ES-I3 (cell line): ENCODE measurements around the gene CHRNA1.

Experiments
- H3K36me3 ChIP-seq: 2 replicates; pipeline ENCODE4 v1.6.1; 2013; ENCODE audit warnings: mild to moderate bottlenecking, low read length, control low read depth, moderate library complexity; ENCODE audit not compliant: insufficient read depth
- H3K4me1 ChIP-seq: 2 replicates; pipeline ENCODE4 v1.6.1; 2013; ENCODE audit warnings: mild to moderate bottlenecking, control low read depth, low read length; ENCODE audit not compliant: insufficient read depth
- H3K9ac ChIP-seq: 2 replicates; pipeline ENCODE4 v1.6.1; 2013; ENCODE audit warnings: low read depth, mild to moderate bottlenecking, low read length, moderate library complexity
- H3K9me3 ChIP-seq: 2 replicates; pipeline ENCODE4 v1.6.1; 2013; ENCODE audit warnings: mild to moderate bottlenecking, low read length, moderate library complexity; ENCODE audit not compliant: control insufficient read depth, insufficient read depth

Gene CHRNA1

GRCh38 chr2:174703430-174703829, 60.8 kb downstream of the CHRNA1 start:
- no peaks in the 10 kb centered on the region for H3K9me3 ChIP-seq
- H3K4me1 ChIP-seq, result peaks cover 2% of the 10 kb centered on the region; the same call in 1 of the 2 replicates
- H3K9ac ChIP-seq, result no peak overlapping the region
- no peaks in the 10 kb centered on the region for H3K36me3 ChIP-seq

- Histone ChIP-seq H3K4me1 (peaks cover 5% of the 10 kb centered on the region; the same call in 1 of the 2 replicates), H3K9ac (no peak overlapping the region), H3K36me3 (no peaks in the 10 kb centered on the region), H3K9me3 (no peaks in the 10 kb centered on the region)
These were observed 61.7 kb downstream of the CHRNA1 start for GRCh38 chr2:174702541-174702940.

GRCh38 chr2:174699993-174700766, 64.1 kb downstream of the CHRNA1 start:
- H3K9me3 ChIP-seq, result no peaks in the 10 kb centered on the region

More at GRCh38 chr2:174699993-174700766, 64.1 kb downstream of the CHRNA1 start:
- H3K36me3 ChIP-seq, result no peaks in the 10 kb centered on the region
- H3K4me1 ChIP-seq, result peaks cover 5% of the 10 kb centered on the region; the same call in 1 of the 2 replicates
- no peak overlapping the region for H3K9ac ChIP-seq
